H1 (cell line): ENCODE results near the gene ATP5ME. TPM values are rescaled to one million over a fixed set of nuclear protein-coding genes. Genes with fewer than 3 reads are reported as not detected.

Source experiments
- CBX5 ChIP-seq: fragments of 300-800, 300-1000 bp; sonication (generic); IDR thresholded peaks from 2 replicates; pipeline ENCODE4 v1.7.1; 2016; ENCODE audit warnings: antibody characterized with exemption, low read length, low read depth
- CTCF ChIP-seq, 3 experiments: IDR thresholded peaks; 1 replicate in 2 of 3; 2 replicates in 1 of 3; pipeline versions ENCODE4 v1.5.1 to v1.6.1; 2011; ENCODE audit warnings: low read length in 3 of 3, mild to moderate bottlenecking in 3 of 3, inconsistent platforms in 2 of 3, low read depth in 1 of 3, moderate library complexity in 1 of 3; ENCODE audit not compliant: insufficient read depth in 1 of 3; ENCODE audit errors: control extremely low read depth in 1 of 3
- EGR1 ChIP-seq: IDR thresholded peaks from 2 replicates; pipeline ENCODE4 v1.6.1; 2011; ENCODE audit warnings: low read depth, low read length, borderline replicate concordance
- KDM4A ChIP-seq: IDR thresholded peaks from one replicate; pipeline ENCODE4 v1.7.1; 2012; ENCODE audit warnings: low read depth, mild to moderate bottlenecking, moderate library complexity, low read length, inconsistent platforms; ENCODE audit not compliant: severe bottlenecking
- PHF8 ChIP-seq: fragments of 200-600 bp; sonication (generic); conservative IDR thresholded peaks from 2 replicates; pipeline ENCODE4 v1.7.1; 2012; ENCODE audit warnings: low read depth, mild to moderate bottlenecking, inconsistent platforms, low read length, moderate library complexity
- POLR2A ChIP-seq, 2 experiments: IDR thresholded peaks; 1 replicate in 1 of 2; 2 replicates in 1 of 2; pipeline ENCODE4 v1.6.1; 2011; ENCODE audit warnings: low read depth in 2 of 2, low read length in 2 of 2, mild to moderate bottlenecking in 2 of 2; ENCODE audit errors: control extremely low read depth in 1 of 2
- POU5F1 ChIP-seq: IDR thresholded peaks from 2 replicates; pipeline ENCODE4 v1.6.1; 2011; ENCODE audit warnings: low read depth, mild to moderate bottlenecking, low read length, moderate library complexity
- SIN3A ChIP-seq, 2 experiments: IDR thresholded peaks in 1 of 2; conservative IDR thresholded peaks in 1 of 2; 2 replicates each; pipeline ENCODE4 v1.6.1; 2011 to 2012; ENCODE audit warnings: low read length in 2 of 2, improper control_type of control experiment in 1 of 2, low read depth in 1 of 2, mild to moderate bottlenecking in 1 of 2
- SP4 ChIP-seq: IDR thresholded peaks from 2 replicates; pipeline ENCODE4 v1.6.1; 2012; ENCODE audit warnings: low read length, inconsistent platforms
- polyA plus RNA-seq, 7 experiments: library from polyadenylated mRNA; depleted of rRNA in 3 of 7; stranded (reverse) in 5 of 7; unstranded in 2 of 7; fragments of >200 nt in 5 of 7; fragments of 200-250 nt in 2 of 7; gene quantifications; 1 replicate in 5 of 7; 2 replicates in 1 of 7; 4 replicates in 1 of 7; pipeline versions ENCODE4 v1.2.1 to v1.2.3, GENCODE V29; 2011 to 2013; ENCODE audit warnings: missing spikeins in 2 of 7, mixed read lengths in 2 of 7
- total RNA-seq: library from RNA; stranded (reverse); fragmentation: NEBNext Ultra II Directional; extraction: Animal tissue kit (Norgen Biotek cat#: 25700); gene quantifications from 2 replicates; pipeline ENCODE4 v1.2.1, GENCODE V29; 2021
- TF ChIP-seq, protein P1 (sequence below): IDR thresholded peaks from 2 replicates; pipeline ENCODE4 v1.6.1; 2012; ENCODE audit warnings: inconsistent platforms

ATP5ME gene
- total and polyA plus RNA-seq, 2 of the 8 experiments (the other 6 are each of a cell fraction or from before 2014, with no cell fraction given) = 375 to 450 TPM

- peak in 1 of 3 experiments; percentile 40; a peak in 1 of 4 replicates for TF ChIP-seq CTCF (IDR thresholded peaks at IDR 0.05; ENCODE audit: control extremely low read depth in 1 of 3, insufficient read depth in 1 of 3, low read depth in 1 of 3, low read length in 3 of 3)
- peak; percentile 84 for TF ChIP-seq KDM4A
- TF ChIP-seq, protein P1, sequence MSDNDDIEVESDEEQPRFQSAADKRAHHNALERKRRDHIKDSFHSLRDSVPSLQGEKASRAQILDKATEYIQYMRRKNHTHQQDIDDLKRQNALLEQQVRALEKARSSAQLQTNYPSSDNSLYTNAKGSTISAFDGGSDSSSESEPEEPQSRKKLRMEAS = peak; percentile 92
- peak; percentile 60 for TF ChIP-seq PHF8
- peak in 1 of 2 experiments; percentile 74; a peak in 2 of 3 replicates for TF ChIP-seq POLR2A (IDR thresholded peaks at IDR 0.05; ENCODE audit: control extremely low read depth in 1 of 2, low read depth in 2 of 2, low read length in 2 of 2)
- TF ChIP-seq CBX5 = no peak
- TF ChIP-seq POU5F1 = no peak
- no peak for TF ChIP-seq SP4
- peak in 1 of 2 experiments; percentile 18; a peak in 1 of 4 replicates for TF ChIP-seq SIN3A (conservative IDR thresholded peaks at IDR 0.05 in 1 of 2, IDR thresholded peaks at IDR 0.05 in 1 of 2; ENCODE audit: low read depth in 1 of 2, low read length in 2 of 2)
- TF ChIP-seq EGR1 = peak; percentile 90; the same call in 1 of the 2 replicates
- TF ChIP-seq, all 59 proteins: peak for 14
Observed at GRCh38 chr4:663438-664428, 10.3 kb downstream of the ATP5ME start (continued).
